CD4-positive, alpha-beta T cell treated with Interleukin-17A for 1 hour (primary cell): ENCODE results near the gene CYP1A2.
A peak's percentile ranks its signal among the peaks of the same experiment; 100 is the strongest.

Experiments
- DNase-seq: peaks from one replicate; pipeline ENCODE4 v3.0.0-alpha.2; 2020

CYP1A2 gene

DNA sequence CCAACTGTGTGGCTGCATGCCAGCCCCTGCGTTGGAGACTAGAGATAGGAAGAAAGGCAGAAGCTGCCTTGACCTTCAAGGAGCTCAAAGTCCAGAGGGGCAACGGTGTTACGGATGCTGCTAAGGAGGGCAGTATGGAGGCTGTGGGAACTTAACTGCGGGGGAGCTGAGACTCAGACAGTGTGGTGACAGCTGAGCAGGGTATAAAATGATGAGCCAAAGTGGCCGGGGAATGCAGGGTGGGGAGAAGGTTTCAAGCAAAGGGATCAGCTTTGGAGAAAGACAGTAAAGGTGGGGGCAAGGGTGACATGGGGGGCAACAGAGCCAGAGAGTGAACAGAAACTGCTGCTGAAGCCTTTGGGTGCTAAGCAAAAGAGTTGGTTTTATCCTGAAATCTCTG is 6.2 kb upstream of the CYP1A2 start:
- no peak for DNase-seq

GRCh38 chr15:74746389-74746788 is 2.3 kb upstream of the CYP1A2 start:
- DNase-seq = no peak

GRCh38 chr15:74749832-74750231 is 1.2 kb downstream of the CYP1A2 start:
- no peak for DNase-seq

DNA sequence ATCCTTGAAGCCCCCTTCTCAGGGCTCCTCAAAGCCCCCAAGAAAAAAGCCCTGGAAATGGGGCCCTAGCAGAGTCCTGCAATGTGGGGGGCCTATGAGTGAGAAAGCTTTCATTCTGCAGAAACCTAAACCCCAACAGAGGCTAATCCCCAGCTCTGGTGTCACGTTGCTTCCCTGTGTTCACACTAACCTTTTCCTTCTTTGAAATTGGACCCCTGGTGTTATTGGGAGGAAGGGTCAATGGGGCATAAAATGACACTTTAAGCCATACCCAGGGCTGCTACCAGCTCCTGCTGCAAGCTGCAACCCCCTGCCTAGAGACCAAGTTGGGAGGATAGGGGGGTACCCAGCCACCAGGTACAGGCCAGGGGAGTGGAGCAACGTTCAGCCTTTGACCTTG is 2.1 kb downstream of the CYP1A2 start:
- DNase-seq = no peak

GRCh38 chr15:74752011-74752410 is 3.4 kb downstream of the CYP1A2 start:
- DNase-seq = no peak

- DNase-seq = no peak
Measured at GRCh38 chr15:74752531-74752930, 3.9 kb downstream of the CYP1A2 start.

- no peak for DNase-seq
Measured at GRCh38 chr15:74754593-74755215, 6.1 kb downstream of the CYP1A2 start.

- no peak for DNase-seq
Measured at GRCh38 chr15:74758736-74759135, 10.1 kb downstream of the CYP1A2 start.

- DNase-seq = no peak
Measured at GRCh38 chr15:74762791-74763150, 14.1 kb downstream of the CYP1A2 start.

DNA sequence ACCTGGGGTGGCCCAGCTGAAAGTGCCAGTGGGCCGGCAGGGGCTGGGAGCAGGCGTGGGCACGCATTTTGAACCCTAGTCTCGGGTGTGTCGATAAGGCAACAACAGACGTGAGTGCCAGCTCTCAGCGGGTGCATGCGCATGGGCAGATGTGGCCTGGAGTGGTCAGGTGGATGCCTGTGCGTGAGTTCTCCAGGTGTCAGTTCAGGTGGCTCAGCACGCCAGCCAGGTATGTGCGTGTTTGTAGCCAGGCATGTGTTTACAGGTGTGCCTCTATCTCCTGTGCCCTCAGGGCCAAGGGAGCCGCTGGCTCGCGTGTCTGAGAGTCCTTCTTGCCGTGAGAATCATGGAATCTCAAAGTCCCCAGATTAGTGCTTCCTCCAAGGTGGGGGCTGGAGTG is 14.8 kb downstream of the CYP1A2 start:
- DNase-seq = no peak

GRCh38 chr15:74767167-74768098 is 18.8 kb downstream of the CYP1A2 start:
- DNase-seq = no peak

DNA sequence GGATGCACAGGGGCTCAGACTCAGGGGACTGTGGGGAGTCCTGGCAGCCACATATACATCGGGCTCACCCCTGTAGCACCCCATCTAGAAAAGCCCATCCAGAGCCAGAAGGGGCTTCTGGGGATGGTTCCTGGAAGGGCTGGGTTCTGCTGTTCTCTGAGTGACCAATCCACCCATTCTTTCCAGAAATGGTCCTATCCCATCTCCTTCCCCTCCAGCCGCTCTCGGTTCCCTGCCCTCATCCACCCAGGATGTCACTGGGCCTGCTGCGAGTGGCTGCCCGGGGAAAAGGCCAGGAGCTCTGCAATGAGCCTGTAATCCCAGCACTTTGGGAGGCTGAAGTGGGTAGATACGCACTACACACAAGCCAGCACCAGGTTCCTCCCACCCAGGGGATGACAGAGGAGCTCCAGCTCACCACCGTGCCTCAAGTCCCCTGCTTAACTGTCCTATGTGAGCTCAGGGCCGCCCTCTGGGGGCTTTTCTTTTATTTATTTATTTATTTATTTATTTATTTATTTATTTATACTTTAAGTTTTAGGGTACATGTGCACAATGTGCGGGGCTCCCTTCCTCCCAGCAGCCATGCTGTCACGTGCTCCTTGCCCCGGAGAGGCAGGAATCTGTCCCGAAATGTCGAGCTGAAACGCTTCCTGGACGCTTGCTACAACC is 19.6 kb downstream of the CYP1A2 start:
- DNase-seq = no peak

DNA sequence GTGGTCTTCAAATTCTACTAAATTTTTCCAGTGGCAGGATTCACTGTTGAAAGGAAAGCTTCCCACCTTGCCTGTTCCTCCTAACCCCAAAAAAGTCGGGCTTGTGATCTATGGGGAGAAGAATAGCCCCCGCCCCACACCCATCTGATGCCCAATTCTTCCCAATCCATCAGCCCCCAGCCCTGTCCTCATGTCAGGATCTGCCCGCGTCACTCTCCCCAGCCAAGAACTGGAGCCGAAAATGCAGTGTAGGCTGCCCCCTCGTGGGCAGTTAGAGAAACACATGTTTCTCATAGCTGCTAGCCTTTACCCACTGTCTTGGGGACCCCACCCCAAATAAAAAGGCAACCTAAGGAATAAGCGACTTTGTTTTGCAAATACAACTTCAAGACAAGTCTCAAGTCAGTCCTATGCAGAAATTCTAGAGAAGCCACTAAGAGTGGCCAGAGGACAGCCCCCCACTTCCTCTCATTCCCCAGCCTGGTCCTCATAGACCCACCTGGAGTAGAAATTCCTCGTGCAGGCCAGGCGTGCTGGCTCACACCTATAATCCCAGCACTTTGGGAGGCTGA is 20.2 kb downstream of the CYP1A2 start:
- DNase-seq = peak; percentile 73

- no peak for DNase-seq
Measured at GRCh38 chr15:74769463-74770025, 20.9 kb downstream of the CYP1A2 start.

DNA sequence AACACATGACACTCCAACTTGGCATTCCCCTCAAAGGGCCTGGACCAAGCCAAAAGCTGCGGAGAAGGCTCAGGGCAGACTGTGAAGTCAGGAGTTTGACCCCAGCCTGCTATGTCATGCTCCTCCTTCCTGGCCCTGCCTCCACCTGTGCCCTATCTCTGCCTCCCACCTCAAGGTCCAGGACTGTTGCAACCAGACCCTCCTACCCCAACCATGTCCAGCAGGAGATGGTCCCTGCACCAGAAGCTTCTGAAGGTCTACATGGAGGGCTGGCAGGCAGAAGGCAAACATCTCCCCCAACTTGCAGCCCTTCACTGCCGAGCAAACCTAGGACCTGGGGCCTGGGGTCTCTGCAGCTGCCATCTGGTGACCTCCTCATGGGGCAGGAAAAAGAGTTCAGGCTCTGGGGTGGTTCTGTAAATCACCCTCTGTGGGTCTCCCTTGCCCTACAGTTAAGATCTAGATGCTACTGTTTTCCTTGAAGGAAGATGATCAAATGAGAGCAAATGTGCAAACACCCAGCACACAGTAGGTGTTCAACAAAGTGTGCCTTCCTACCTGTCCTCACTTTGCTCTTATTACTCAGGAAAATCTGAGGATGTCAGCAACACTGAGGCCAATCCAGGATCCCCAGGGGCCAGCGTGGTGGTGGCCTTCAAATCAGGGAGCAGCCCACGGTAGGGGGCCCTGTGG is 21.7 kb downstream of the CYP1A2 start:
- DNase-seq = no peak

- no peak for DNase-seq
Measured at GRCh38 chr15:74773329-74773728, 24.7 kb downstream of the CYP1A2 start.

DNA sequence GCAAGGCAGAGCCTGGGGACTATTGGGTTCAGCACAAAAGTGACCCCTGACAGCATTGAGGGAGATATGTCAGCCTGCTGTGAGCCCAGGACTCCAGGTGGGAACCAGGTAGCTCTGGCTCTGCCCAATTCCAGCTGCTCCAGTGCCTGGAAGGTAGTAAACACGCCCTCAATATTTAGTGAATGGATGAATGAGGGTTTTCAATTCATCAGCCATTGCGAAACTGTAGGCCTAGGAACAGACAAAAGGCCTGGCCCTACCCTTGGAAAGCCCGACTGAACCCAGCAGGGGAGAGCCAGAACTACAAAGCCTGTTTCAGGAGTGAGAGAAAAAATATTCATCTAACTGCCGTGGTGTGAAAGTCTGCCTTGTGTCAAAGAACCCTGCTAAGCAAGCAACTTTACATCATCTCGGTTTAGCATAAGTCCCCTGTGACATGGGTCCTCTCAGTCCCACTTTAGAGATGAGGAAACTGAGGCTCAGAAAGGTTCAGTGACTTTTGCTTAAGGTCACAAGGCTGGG is 25.1 kb downstream of the CYP1A2 start:
- no peak for DNase-seq

DNA sequence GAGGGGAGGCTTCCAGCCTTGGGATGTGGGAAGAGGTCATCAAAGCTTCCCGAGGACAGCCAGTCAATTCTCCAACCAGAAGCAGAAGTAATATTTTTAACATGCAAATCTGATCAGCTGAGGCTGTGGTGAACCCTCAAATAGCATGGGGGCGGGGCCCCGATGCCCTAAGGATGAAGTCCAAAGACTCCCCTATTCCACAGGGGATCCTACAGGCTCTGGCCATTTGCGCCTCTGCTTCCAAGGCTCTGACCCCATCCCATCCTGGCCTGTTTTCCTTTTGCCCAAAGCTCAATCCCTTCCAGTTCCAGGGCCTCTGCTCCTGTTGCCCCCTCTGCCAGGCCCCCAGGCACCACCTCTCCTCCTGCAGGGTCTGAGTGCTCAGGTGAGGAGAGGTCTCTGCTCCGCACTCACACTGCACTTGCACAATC is 26.5 kb downstream of the CYP1A2 start:
- DNase-seq = no peak

DNA sequence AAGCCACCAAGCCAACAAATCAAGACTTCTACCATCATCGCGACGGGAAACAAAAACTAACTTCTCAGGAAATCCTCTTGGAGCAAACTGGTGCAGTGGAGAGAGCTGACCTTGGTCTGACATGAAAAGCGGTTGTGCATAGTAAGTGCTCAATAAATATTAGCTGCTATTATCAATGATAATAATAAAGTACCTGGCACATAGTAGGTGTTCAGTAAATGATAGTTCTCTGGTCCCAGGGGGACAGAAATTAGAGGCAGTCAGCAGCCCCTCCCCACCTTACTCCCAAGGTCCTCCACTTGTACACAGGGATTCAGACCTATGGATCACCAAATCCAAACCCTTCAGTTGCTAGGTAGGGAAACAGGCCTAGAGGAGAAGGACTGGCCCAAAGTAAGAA is 27.2 kb downstream of the CYP1A2 start:
- no peak for DNase-seq

- DNase-seq = peak; percentile 85
Measured at GRCh38 chr15:74776821-74777768, 28.4 kb downstream of the CYP1A2 start.
